ENCODE data around the gene HMGCS1. TPM values are rescaled to one million over a fixed set of nuclear protein-coding genes. Genes with fewer than 3 reads are reported as not detected.

HMGCS1 gene
- total and polyA plus RNA-seq, 9 of the 15 experiments (the other 6 are each of a cell fraction or from before 2014, with no cell fraction given) = 43.7 to 337 (median 111) TPM

DNA sequence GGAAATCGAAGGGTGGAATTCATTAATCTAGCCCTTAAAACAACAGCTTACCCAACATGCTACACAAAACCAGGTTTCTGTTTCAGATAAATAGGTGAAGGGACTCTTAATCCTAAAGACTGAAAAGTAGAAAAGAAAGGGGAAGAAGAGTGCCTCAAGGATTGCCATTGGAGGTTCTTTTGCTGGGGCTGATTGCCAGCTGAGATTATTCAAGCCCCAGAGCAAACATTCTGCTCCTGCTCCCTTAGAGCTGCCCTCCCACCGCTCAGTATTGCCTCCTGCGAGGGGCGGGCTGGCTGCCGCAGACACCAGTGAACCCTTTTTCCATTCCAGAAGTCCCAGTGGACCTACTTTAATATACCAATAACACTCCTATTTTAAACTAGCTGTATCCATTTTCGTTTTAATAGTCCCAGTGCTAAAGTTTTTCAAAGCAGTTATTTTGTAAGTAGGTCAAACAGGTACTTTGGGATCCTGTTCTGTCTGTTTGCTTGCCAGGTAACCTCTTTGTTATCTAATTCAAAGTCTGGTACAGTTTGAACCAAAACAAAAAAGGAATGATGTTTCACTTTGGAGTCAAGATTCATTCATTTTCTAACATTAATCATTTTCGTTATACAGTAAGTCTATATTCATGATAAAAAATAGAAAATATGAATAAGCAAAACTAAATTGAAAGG is 38.6 kb downstream of the HMGCS1 start:
- 0 out of 4 replicates have a peak overlapping the region, but pooled peaks of 1 of the 2 experiments have one; percentile 35 for H3K9ac ChIP-seq (ENCODE audit: insufficient read depth in 1 of 2, low read depth in 2 of 2, low read length in 2 of 2)
- H3K4me3 ChIP-seq = no peak overlapping the region
- H3K9me1 ChIP-seq (ENCODE audit: control insufficient read depth, insufficient read depth, low read length) = no peaks in the 10 kb centered on the region
- WGBS (ENCODE audit: insufficient coverage, low coverage, missing lambda C conversion rate) = 5% methylated on average over 7 of the region's 7 CpGs
- H4K20me1 ChIP-seq (replicated peaks; ENCODE audit: control insufficient read depth, insufficient read depth, low read length) = no peaks in the 10 kb centered on the region
- ATAC-seq = peak; percentile 91
- BruUV-seq (replicated peaks) = no TSS peak
- H3K27ac ChIP-seq (ENCODE audit: extremely low read depth, low read depth, low read length) = no peak overlapping the region
- peak in 3 of 4 experiments; percentile 38 to 83 (median 74) for DNase-seq (ENCODE audit: extremely low read depth in 1 of 4, low spot score in 3 of 4)
- H3K27me3 ChIP-seq (ENCODE audit: control insufficient read depth in 2 of 2, insufficient read depth in 2 of 2, low read length in 2 of 2) = no peaks in the 10 kb centered on the region; a peak in 1 of 5 replicates
- in situ Hi-C loops (cut with MboI) (no loop called here), intact Hi-C loops (cut with micrococcal nuclease) (loop anchor here (5.0 kb wide), 1 partner anchor 38 kb away; the partner anchor contains the start of gene HMGCS1)
- H3K9me3 ChIP-seq (replicated peaks; ENCODE audit: control insufficient read depth, insufficient read depth, low read depth, low read length) = no peaks in the 10 kb centered on the region
- peak overlapping the region; percentile 44 for H2AFZ ChIP-seq (ENCODE audit: low read depth, low read length)
- peak; percentile 54 for FAIRE-seq
- H3K4me1 ChIP-seq (replicated peaks in 1 of 2; ENCODE audit: control insufficient read depth in 2 of 2, insufficient read depth in 2 of 2, low read length in 2 of 2) = peaks cover 9 to 15% of the 10 kb centered on the region in 2 experiments
- peak overlapping the region; percentile 39 for H3K4me2 ChIP-seq (ENCODE audit: insufficient read depth, low read length)
- H3K36me3 ChIP-seq (ENCODE audit: control insufficient read depth, insufficient read depth, low read length) = no peaks in the 10 kb centered on the region
- H3K79me2 ChIP-seq (ENCODE audit: control insufficient read depth, insufficient read depth, low read length) = no peaks in the 10 kb centered on the region
- ChIA-PET POLR2A (interaction anchor here (0.6 to 2.0 kb wide), 5 partner anchors 9 to 243 kb away, joined by 3 to 8 read pairs (median 3); no protein-coding TSS in a partner anchor), CTCF (ENCODE audit: low intra/inter-chr PET ratio) (no interaction called here)
- TF ChIP-seq, protein P1, sequence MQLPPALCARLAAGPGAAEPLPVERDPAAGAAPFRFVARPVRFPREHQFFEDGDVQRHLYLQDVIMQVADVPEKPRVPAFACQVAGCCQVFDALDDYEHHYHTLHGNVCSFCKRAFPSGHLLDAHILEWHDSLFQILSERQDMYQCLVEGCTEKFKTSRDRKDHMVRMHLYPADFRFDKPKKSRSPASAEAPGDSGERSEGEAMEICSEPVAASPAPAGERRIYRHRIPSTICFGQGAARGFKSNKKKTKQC (CRISPR knock-in tag; IDR thresholded peaks at IDR 0.05) = no peak
- TF ChIP-seq ZC3H8 (IDR thresholded peaks at IDR 0.05) (no peak), C11orf30 (IDR thresholded peaks at IDR 0.05; ENCODE audit: low read depth) (no peak), SIRT6 (IDR thresholded peaks at IDR 0.05; ENCODE audit: low read depth, low read length) (no peak)
- TF ChIP-seq, protein P2, sequence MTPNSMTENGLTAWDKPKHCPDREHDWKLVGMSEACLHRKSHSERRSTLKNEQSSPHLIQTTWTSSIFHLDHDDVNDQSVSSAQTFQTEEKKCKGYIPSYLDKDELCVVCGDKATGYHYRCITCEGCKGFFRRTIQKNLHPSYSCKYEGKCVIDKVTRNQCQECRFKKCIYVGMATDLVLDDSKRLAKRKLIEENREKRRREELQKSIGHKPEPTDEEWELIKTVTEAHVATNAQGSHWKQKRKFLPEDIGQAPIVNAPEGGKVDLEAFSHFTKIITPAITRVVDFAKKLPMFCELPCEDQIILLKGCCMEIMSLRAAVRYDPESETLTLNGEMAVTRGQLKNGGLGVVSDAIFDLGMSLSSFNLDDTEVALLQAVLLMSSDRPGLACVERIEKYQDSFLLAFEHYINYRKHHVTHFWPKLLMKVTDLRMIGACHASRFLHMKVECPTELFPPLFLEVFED (CRISPR knock-in tag; conservative IDR thresholded peaks at IDR 0.05) = no peak
- TF ChIP-seq, protein P3, sequence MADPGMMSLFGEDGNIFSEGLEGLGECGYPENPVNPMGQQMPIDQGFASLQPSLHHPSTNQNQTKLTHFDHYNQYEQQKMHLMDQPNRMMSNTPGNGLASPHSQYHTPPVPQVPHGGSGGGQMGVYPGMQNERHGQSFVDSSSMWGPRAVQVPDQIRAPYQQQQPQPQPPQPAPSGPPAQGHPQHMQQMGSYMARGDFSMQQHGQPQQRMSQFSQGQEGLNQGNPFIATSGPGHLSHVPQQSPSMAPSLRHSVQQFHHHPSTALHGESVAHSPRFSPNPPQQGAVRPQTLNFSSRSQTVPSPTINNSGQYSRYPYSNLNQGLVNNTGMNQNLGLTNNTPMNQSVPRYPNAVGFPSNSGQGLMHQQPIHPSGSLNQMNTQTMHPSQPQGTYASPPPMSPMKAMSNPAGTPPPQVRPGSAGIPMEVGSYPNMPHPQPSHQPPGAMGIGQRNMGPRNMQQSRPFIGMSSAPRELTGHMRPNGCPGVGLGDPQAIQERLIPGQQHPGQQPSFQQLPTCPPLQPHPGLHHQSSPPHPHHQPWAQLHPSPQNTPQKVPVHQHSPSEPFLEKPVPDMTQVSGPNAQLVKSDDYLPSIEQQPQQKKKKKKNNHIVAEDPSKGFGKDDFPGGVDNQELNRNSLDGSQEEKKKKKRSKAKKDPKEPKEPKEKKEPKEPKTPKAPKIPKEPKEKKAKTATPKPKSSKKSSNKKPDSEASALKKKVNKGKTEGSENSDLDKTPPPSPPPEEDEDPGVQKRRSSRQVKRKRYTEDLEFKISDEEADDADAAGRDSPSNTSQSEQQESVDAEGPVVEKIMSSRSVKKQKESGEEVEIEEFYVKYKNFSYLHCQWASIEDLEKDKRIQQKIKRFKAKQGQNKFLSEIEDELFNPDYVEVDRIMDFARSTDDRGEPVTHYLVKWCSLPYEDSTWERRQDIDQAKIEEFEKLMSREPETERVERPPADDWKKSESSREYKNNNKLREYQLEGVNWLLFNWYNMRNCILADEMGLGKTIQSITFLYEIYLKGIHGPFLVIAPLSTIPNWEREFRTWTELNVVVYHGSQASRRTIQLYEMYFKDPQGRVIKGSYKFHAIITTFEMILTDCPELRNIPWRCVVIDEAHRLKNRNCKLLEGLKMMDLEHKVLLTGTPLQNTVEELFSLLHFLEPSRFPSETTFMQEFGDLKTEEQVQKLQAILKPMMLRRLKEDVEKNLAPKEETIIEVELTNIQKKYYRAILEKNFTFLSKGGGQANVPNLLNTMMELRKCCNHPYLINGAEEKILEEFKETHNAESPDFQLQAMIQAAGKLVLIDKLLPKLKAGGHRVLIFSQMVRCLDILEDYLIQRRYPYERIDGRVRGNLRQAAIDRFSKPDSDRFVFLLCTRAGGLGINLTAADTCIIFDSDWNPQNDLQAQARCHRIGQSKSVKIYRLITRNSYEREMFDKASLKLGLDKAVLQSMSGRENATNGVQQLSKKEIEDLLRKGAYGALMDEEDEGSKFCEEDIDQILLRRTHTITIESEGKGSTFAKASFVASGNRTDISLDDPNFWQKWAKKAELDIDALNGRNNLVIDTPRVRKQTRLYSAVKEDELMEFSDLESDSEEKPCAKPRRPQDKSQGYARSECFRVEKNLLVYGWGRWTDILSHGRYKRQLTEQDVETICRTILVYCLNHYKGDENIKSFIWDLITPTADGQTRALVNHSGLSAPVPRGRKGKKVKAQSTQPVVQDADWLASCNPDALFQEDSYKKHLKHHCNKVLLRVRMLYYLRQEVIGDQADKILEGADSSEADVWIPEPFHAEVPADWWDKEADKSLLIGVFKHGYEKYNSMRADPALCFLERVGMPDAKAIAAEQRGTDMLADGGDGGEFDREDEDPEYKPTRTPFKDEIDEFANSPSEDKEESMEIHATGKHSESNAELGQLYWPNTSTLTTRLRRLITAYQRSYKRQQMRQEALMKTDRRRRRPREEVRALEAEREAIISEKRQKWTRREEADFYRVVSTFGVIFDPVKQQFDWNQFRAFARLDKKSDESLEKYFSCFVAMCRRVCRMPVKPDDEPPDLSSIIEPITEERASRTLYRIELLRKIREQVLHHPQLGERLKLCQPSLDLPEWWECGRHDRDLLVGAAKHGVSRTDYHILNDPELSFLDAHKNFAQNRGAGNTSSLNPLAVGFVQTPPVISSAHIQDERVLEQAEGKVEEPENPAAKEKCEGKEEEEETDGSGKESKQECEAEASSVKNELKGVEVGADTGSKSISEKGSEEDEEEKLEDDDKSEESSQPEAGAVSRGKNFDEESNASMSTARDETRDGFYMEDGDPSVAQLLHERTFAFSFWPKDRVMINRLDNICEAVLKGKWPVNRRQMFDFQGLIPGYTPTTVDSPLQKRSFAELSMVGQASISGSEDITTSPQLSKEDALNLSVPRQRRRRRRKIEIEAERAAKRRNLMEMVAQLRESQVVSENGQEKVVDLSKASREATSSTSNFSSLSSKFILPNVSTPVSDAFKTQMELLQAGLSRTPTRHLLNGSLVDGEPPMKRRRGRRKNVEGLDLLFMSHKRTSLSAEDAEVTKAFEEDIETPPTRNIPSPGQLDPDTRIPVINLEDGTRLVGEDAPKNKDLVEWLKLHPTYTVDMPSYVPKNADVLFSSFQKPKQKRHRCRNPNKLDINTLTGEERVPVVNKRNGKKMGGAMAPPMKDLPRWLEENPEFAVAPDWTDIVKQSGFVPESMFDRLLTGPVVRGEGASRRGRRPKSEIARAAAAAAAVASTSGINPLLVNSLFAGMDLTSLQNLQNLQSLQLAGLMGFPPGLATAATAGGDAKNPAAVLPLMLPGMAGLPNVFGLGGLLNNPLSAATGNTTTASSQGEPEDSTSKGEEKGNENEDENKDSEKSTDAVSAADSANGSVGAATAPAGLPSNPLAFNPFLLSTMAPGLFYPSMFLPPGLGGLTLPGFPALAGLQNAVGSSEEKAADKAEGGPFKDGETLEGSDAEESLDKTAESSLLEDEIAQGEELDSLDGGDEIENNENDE (IDR thresholded peaks at IDR 0.05; ENCODE audit: low read depth, low read length) = no peak
